COR-L47 (cell line): ENCODE data around the gene PALLD.
"Not testable (repeated sequence)": the region's sequence is repeated elsewhere in the genome, so short reads cannot be mapped to it uniquely, and the experiment has no call there.

ENCODE experiments used
- DNase-seq: peaks from one replicate; lab custom pipeline; 2025; lab: John Stamatoyannopoulos, UW

The PALLD gene

DNA sequence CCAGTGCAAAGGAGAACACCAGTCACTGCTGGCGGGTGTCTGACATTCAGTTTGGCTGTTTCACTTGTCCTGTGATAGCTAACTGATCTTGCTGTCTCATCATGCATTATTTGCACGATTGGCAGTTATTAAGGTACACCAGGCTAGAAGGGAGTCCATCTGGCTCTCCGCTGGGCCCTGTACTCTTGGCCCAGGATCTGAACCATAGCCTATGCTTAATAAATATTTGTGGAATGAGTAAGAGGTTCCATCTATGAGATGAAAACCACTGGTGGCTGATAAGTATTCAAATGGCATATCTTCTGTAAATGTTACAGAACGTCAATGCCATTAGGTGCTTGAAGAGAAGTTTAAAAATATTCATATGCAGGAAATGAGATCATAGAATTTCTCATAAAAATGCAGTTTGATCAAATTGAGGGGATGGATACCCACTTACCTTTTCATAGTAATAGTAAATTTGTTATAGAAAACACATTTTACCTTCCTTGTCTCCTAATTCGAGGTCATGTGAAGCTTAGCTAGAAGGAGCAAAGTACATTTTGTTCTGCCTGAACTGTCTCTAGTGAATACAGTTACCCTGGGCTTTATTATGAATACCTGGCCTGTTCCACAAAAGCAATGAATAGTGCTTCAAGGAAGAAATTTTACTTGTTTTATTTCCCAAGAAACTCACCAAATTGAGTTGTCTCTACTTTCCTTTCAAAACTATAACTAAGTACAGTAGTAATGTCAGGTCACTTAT lies 299.7 kb downstream of the PALLD start:
- DNase-seq: no peak

DNA sequence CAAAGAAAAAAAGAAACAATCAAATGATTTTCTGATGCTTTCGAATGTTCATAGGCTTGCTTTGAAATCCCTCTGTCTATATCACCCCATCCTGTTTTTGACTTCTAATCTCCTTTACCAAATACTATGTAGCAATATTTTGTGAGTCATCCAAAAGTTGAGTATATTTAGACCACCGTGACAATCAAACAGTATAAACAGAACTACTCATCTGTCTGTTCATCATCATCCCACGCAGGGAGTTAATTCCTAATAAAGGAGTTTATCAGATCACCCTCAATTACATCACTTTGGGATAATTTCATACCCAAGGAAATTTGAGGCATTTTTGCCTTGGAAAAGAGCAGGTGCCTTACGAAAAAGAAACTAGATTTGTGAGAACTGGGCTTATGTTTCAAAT lies 300.3 kb downstream of the PALLD start:
- no peak for DNase-seq

DNA sequence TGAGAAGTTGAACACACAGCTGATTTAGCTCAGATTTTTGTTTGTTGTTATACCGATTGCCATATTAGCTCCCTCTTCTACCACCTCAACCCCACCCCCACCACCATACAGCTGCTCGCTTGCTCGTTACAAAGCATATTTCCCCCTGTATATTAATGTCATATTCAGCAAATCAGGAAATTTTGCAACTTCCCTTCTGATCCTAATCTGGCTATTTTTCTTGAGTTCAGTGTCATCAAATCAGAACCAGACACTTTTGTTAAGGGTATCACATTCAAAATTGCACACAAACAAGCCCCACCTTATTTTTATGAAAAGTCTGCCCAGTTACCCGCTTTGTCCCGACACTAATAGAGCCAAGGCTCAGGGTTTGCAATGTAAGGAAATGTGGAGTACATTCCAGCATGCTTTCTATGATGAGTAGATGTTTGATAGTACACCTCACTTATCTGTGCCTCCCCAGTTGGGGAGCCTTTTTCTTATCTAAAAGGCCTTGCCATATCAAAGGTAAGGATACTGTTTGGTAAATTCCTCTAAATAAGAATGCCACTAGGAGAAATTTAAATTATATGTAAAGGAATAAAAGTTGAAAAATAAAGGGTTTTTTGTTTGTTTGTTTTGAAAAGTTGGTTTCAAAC lies 301.0 kb downstream of the PALLD start:
- no peak for DNase-seq

DNA sequence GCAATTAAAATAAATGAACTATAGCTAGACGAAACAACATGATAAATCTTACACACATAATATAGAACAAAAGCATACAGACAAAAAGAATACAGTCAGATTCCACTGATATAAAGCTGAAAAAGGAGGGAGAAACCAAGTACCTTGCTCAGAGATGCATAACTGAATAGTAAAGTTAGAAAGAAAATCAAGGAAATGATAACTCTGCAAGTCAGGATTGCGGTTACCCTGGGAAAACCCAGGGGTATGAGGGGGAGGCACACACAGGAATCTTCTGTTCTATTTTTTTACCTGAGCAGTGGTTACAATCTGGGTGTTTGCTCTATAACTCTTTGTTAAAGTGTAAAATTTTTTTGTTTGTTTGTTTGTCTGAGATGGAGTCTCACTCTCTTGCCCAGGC lies 304.1 kb downstream of the PALLD start:
- DNase-seq: no peak

DNA sequence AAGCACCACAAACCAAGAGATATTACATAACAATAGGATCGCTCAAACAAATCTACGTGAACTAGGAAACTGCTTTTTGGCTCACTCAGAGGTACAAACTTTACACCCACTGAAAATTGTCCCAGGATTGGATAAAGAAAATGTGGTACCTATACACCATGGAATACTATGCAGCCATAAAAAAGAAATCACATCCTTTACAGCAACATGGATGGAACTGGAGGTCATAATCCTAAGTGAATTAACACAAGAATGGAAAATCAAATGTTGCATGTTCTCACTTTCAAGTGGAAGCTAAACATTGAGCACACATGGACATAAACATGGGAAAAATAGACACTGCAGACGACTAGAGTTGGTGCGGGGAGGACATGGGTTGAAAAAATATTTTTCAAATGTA lies 305.4 kb downstream of the PALLD start:
- DNase-seq: no peak

DNA sequence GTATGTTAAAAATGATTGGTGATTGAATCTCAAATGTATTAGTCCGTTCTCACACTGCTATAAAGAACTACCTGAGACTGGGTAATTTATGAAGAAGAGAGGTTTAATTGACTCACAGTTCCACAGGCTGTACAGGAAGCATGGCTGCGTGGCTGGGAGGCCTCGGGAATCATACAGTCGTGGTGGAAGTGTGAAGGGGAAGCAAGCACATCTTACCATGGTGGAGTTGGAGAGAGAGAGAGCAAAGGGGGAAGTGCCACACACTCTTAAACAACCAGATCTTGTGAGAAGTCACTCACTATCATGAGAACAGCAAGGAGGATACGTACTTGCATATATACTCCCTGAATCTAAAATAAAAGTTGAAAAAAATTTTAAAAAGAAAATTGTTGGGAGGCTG lies 306.2 kb downstream of the PALLD start:
- not testable (repeated sequence) for DNase-seq

DNA sequence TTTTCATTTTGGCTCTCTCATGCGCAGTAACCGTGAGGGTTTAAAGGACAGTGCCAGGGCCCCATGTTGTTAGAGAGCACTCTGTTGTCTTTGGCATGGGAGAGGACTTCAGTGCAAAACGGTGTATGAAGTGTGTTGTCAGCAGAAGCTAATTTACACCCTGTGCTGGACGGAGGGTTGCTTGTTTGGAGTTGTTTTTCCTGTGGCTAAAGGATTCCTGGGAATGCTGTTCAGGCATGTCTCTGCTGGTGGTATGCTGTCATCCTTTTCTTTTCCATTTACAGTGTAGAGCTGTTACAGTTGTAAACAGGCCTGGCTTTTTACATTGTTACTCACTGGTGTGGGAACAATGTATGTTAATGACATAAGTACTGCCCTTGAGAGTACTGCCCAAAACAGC lies 306.9 kb downstream of the PALLD start:
- no peak for DNase-seq

DNA sequence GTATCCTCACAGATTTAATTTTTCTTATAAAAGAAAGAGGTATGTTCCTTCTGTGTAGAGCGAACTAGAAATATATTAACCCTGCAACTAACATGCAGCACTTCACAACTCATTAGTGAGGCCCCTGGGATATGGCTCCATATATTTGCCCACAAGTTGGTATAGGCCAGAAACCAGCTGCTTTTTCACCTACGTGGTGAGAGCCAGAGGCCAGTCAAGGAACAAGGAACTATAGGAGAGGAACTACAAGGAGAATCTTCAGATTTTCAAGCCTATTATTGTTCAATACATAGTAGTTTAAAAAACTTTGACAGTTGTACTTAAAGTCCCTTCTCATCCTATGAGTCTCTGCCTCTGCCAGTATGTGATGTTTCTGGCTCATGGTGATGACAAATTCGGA lies 307.3 kb downstream of the PALLD start:
- no peak for DNase-seq

DNA sequence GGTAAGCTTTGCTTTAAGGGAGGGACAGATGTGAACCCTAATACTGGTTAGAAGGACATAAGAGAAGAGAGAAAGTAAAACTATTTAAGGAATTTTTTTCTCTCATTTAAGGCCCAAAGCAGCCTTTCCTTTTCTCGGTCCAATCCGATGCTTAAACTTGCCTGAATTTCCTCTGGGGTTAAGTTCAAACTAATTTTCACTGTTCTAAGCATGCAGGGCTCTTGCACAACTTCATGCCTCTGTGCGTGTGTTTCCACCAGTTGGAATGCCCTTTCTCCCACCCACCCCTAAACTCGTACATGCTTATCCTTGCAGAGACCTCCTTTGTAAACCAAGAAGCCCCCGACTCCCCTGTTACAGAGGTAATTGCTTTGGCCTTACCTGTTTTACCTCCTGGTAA lies 308.5 kb downstream of the PALLD start:
- no peak for DNase-seq

DNA sequence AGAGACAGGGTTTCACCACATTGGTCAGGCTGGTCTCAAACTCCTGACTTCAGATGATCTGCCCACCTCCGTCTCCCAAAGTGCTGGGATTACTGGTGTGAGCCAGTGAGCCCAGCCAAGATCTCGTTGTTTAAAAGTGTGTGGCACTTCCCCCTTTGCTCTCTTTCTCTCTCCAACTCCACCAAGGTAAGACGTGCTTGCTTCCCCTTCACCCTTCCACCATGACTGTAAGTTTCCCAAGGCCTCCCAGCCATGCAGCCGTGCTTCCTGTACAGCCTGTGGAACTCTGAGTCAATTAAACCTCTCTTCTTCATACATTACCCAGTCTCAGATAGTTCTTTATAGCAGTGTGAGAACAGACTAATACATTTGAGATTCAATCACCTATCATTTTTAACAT lies 309.4 kb downstream of the PALLD start:
- not testable (repeated sequence) for DNase-seq

DNA sequence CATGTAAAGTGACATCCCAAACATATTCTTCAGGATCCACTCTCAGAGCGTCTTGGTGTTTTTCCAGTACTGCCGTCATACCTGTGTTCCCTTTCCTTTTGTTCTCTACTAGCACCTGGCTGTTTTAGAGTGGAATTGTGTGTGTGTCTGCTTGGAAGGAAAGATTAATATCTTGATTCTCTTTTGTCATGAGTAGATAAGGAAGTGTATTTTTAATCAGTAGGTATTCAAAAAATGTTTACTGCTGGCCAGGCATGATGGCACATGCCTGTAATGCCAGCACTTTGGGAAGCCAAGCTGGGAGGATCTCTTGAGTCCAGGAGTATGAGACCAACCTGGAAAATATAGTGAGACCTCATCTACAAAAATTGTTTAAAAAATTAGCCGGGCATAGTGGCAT lies 314.4 kb downstream of the PALLD start:
- peak; percentile 17 for DNase-seq

DNA sequence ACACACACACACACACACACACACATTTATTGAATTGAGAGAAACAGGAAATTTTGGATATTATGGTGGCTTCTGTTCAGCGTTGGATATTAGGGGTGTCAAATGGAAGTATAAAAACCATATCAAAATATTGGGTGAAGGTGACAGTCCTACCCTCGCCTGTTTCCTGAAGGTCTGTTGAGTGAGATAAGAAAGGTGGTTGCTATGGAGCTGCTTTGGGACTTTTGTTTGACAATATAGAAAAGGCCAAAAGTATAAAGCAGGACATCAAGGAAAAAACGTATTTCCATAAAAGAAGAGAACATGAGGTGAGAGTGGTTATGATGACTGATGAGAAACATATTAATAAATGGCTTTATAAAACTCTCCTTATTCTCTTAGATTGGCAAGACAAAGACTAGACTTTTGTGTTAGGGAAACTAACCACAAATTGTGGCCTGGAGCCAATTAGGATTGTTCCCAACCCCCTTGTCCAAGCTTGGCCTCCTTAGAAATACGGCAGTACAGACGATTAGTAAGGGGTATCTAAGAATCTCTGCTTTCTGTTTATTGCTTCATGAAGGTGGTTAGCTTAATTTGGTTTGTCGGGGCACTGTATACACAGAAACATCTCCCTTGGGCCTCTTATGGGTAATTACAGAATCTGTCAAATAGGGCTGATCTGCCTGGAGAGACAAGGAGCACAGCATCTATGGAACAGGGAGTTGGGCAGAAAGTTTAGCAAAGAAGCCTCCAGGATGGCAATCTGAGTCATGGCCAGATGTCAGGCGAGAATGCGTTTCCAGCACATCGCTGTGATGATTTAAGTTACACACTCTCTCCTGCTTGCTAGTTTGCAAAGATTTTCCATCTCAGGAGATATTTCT lies 315.2 kb downstream of the PALLD start:
- DNase-seq: no peak

DNA sequence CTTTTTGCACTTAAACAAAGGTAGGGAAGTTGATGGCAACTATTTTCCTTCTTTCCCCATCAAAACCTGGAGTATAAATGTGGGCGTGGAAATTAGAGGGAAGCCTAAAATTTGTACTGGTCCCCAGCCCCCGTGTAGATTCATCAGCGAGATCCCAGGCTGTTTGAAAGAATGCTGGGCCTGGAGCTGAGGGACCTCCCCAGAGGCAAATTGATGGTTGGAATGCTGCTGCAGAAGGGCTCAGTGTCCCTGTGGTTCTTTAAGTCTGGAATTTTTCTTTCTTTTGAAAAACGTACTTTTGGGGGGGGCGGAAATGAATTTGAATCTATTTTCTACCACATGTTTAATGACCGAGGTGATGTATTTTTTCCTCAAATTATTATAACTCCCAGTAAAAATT lies 316.0 kb downstream of the PALLD start:
- no peak for DNase-seq

DNA sequence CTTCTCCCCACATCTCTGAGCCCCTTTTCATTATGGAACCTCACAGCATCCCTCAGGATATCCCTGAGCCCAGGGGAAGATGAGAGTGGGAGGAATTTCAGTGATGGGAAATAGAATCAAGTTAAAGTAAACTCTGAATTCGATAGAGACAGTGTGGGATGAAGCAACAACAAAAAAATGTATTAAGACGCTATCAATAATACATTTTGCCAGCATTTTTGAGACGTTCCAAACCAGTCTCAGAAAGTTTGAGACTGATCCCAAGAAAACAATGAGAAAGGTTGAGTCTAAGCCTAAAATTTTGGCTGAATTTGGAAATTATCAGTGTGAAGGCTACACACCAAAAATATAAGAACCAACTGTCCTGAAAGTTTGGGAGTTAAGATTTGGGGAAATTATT lies 317.0 kb downstream of the PALLD start:
- no peak for DNase-seq

DNA sequence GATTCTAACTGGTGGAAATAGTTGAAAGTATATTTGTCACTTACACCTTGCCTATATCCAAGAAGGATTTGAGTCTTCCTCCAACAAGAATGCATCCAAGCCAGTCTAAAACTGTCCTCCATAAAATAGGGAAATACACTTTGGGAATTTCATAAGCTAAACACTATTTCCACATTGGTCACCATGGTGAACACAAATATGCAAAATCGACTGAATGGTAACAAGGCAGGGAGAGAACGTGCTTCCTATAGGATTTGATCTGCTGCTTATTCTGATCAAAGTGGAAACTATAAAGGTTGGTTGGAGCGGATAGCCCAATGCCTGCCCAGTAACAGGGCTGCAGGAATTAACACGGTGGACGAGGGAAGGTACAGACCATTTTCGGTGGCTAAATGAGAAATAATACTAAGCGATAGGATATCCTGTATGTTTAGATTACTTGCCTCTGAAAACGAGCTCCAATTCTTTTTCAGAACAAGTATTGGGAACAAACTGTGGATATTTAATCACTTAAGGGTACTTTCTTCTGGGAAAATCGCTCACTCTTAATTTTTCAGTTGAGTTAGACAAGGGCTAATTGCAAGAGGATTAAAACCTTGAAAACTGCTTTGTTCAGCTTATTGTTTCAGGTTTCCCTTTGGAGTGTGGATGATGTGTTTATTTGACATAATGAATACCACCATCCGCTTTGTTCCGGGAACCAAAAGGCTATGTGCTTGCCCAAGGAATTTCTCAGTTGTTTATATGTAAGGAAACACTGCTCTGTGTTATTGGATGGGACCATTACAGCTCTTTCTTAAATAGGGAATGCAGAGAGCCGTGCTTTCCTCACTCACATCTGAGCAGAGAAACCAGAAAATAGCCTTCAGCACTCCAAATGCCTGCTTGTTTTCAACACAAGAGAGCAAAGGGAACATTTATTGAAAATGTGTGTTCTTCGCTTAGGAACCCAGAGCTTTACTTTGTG lies 318.8 kb downstream of the PALLD start:
- no peak for DNase-seq

DNA sequence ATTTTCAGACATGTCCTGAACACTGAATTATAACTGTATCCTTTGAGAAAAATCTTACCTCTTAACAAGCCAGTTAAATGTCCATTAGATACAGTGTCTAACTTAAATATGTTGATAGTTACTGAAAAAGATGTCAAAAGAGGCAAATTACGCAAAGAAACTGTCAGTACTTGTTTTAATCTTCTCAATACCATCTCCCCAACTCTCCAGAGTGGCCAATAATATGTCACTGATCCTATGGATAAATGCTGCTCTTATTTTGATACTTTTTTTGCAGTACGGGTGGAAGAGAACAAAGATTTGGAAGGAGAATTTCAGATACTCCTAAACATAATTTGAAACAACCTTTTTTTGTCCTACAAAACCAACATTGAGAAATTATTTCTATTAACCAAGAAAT lies 320.5 kb downstream of the PALLD start:
- DNase-seq: no peak

DNA sequence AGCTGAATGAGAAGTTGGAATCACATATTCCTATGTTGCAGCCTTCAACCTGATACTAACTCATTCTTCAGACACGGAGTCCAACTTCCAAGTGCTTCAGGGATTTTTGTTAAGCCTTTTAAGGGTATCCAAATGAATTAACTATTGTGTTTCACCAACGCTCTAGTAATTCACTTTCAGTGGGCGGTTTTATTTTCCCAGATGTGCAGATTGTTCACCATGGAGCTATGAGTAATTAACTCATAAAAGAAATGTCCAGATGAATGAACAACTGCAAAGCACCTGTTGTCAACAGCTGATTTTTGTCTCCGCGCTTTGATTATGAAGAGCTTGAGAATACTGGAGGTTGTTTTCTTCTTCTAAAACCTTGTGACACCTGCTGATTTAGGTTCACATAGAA lies 325.6 kb downstream of the PALLD start:
- DNase-seq: peak; percentile 71

DNA sequence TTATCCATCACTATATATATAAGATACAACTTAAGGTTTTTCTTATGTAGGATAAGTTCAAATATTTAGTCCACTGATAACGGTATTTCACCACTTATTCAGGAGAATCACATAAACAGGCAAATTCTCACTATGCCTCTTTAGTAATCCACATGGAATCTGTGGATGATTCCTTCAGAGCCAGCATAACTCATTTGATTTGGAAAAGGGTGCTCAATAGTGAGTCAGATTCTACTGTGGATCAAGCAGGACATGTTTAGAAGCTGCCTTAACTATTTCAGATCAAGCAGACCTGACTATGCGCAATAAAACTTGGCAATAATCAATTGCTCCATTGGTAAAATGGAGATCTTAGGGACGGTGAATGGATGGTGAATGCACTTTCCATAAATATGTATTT lies 329.1 kb downstream of the PALLD start:
- DNase-seq: no peak

DNA sequence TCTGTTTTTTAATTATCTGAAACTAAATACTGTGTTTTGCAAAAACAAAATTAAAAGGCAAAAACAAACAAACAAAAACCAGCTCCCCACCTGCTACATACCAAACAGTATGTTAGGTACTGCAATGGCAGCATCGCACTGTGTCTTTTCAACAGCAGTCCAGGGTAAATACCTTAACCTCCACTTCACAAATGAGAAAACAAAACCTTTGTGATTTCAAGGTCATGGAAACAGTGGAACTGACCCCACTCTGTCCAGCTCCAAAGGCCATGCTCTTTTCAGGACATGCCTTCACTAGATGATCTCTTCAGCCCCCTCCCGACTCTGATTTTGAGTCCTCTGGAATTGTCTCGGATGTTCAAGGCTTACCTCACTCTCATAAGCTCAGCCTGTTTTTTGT lies 329.8 kb downstream of the PALLD start:
- DNase-seq: no peak

DNA sequence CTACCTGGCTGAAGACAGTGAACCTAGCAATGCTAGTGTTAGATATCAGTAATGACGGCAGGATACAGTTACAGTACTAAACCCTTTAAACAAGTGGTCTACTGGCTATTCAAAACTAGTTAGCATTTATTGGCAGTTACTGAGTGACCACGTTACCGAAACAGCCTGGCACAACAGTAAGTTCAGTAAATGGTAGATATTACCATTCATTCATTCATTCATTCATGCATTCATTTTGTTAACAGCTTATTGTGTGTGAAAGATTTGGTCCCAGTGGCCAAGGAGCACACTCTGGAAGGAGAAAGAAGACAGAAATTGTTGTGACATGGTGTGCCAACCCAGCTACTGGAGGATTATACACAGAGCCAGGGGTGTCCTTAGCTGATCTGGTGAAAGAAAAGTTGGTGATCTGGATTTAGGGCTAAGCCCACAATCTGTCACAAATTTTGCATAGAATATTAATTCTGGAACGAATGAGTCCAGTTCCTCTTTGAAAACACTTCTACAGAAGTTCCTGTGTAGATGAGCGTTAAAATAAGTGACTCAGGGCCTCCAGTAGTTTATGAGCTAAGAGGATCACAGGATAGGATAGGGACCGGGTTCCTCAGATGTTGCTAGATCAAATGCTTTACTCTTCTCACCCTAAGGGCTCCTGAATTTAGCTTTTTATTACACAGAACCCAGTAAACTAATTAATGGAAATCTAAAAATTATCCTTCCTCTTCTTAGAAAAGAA lies 334.1 kb downstream of the PALLD start:
- DNase-seq: no peak

DNA sequence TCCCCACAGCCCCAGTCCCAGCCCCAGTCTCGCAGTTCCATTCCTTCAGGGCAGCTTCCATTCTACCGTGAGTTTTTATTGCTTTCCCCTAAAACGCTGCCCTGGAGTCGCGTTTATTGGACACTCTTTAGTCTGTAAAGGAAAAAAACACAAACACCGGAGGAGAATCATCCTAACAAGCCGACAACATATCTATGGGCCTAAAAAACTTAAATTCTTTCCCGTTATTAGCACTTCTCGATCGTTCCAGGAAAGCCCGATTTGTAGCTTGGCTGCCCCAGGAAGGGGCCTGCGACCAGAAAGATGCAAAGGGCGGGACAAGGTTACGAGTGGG lies 334.7 kb downstream of the PALLD start:
- DNase-seq: no peak
